Activated CD4-positive, alpha-beta T cell treated with anti-CD3 and anti-CD28 coated beads, Interleukin-2, amount 50 U/mL, for 24 hours (primary cell): ENCODE data around the gene DOP1B.
A peak's percentile ranks its signal among the peaks of the same experiment; 100 is the strongest.
"Not testable (repeated sequence)": the region's sequence is repeated elsewhere in the genome, so short reads cannot be mapped to it uniquely, and the experiment has no call there.

Source experiments
- DNase-seq, 2 donors: peaks; one replicate each; pipeline ENCODE4 v3.0.0-alpha.2; 2020; ENCODE audit warnings: low read depth in 1 of 2, low spot score in 1 of 2

DOP1B gene

GRCh38 chr21:36156815-36157670 lies at the start of gene DOP1B:
TSS of gene DOP1B (plus strand) at chr21:36156824. CDS start at chr21:36164734, 7,910 bp downstream.
- DNase-seq = no peak

GRCh38 chr21:36109868-36110267 lies 46.8 kb upstream of the DOP1B start:
- DNase-seq = no peak

GRCh38 chr21:36111238-36111637 lies 45.4 kb upstream of the DOP1B start:
- DNase-seq = no peak

- peak in 1 of 2 donors; percentile 30 for DNase-seq
These were observed 42.8 kb upstream of the DOP1B start for GRCh38 chr21:36113647-36114428.

GRCh38 chr21:36115138-36115730 lies 41.4 kb upstream of the DOP1B start:
- no peak for DNase-seq

GRCh38 chr21:36117286-36117741 lies 39.3 kb upstream of the DOP1B start:
- DNase-seq = no peak

GRCh38 chr21:36120304-36120888 lies 36.2 kb upstream of the DOP1B start:
- DNase-seq = no peak

GRCh38 chr21:36122977-36123376 lies 33.6 kb upstream of the DOP1B start:
- DNase-seq = no peak

- no peak for DNase-seq
These were observed 32.2 kb upstream of the DOP1B start for GRCh38 chr21:36124395-36124794.

- peak in 1 of 2 donors; percentile 43 for DNase-seq
These were observed 31.0 kb upstream of the DOP1B start for GRCh38 chr21:36125512-36126207.

- DNase-seq = no peak
These were observed 30.4 kb upstream of the DOP1B start for GRCh38 chr21:36126208-36126565.

GRCh38 chr21:36126621-36127110 lies 30.0 kb upstream of the DOP1B start:
- DNase-seq = no peak

GRCh38 chr21:36127250-36127904 lies 29.2 kb upstream of the DOP1B start:
- DNase-seq = no peak

GRCh38 chr21:36127977-36128376 lies 28.6 kb upstream of the DOP1B start:
- DNase-seq = no peak

- no peak for DNase-seq
These were observed 27.4 kb upstream of the DOP1B start for GRCh38 chr21:36129219-36129618.

GRCh38 chr21:36130414-36130762 lies 26.2 kb upstream of the DOP1B start:
- not testable (repeated sequence) for DNase-seq

- not testable (repeated sequence) for DNase-seq
These were observed 25.8 kb upstream of the DOP1B start for GRCh38 chr21:36130839-36131238.

GRCh38 chr21:36132696-36133095 lies 23.9 kb upstream of the DOP1B start:
- no peak for DNase-seq

- DNase-seq = peak; percentile 28 to 46
These were observed 21.7 kb upstream of the DOP1B start, which contains the start of gene CBR3 for GRCh38 chr21:36134803-36135390. TSS of gene CBR3 (plus strand) at chr21:36135079. CDS start at chr21:36135193, 114 bp downstream.
